Activated CD8-positive, alpha-beta memory T cell treated with anti-CD3 and anti-CD28 coated beads, Interleukin-2, amount 50 U/mL, for 4 hours (primary cell): Measurements from ENCODE around the gene INF2.
A peak's percentile ranks its signal among the peaks of the same experiment; 100 is the strongest.

ENCODE experiments used
- DNase-seq: peaks from one replicate; pipeline ENCODE4 v3.0.0-alpha.2; 2020

The INF2 gene

DNA sequence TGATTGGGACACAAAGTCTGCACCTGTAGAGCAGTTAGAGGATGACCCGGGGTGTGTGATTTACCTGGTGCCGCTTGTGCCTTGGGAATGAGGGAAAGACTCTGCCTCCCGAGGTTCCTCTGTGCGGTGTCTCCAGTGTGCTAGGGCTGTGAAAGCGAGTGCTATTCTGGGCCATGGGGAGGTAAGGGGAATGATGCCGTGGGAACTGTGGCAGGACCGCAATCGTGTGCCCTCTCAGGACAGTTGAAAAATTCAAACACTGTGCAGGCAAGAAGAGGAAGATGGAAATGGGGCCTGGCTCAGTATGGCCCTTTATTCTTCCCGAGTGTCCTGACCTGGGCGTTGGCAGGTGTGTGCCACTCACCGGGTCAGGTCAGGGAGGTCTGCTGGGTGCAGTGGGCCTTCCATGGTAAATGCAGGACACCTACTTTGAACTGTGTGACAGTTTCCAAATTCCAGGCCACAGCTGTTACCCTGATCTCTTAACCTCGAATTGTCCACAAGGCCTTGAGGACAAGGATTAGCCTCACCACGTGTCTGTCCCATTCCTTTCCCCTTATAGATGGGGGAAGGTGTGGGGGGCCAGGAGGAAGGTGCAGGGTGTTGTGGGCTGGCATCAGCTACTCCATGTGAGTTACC is 64.9 kb downstream of the INF2 start:
- DNase-seq: no peak

DNA sequence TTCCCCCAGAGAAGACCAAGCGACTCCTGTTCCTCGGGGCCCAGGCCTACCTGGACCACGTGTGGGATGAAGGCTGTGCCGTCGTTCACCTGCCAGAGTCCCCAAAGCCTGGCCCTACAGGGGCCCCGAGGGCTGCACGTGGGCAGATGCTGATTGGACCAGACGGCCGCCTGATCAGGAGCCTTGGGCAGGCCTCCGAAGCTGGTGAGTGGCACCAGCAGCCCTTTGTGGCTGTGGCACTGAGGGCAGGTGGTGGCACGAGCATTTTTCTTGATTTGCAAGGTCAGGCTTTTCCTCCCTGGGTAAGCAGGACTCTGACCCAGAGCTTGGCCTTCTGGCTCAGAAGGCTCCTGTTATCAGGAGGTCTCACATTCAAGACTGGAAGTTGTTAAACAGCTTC is 66.2 kb downstream of the INF2 start:
- no peak for DNase-seq

DNA sequence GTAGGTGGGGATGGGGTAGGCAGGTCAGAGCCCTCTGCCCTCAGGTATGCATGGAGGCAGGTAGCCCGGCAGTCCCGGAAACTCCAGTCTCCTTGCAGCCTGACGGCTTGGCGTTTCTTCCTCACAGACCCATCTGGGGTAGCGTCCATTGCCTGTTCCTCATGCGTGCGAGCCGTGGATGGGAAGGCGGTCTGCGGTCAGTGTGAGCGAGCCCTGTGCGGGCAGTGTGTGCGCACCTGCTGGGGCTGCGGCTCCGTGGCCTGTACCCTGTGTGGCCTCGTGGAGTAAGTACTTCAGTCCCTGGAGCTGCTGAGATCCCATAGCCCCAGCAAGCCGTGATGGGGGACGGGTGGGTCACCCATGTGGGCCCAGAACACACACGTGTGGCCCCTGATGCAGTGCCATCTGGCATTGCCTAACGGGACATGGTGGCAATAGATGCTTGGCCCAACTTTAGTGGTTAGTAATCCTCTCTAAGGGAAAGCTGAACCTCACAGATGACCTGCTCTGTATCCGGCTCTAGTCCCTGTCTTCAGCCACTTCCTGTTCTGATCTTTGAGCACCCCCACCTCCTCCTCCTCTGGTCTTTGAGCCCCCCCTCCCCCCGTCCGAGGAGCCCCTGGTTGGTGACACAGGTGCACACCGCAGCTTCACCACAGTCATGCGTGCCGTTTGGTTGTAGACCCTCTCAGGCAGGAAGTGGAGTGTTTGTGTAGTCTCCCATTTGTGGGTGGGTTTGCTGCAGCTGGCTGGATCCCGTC is 67.2 kb downstream of the INF2 start:
- no peak for DNase-seq

DNA sequence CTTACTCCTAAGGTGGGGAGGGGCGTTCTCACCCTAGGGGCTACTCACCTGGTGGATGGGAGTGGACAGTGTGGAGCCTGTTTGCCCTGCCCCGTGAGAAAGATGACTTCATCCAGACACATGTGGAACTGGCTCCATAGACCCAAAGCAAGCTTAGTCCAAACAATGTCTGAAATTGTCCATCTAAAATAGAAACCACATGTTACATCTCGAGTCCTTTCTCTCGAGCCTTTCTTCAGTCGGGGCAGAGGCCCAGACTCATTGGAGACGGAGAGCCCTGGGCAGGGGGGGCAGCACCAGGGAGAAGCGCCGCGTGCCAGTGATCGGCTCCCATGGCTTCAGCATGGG is 67.8 kb downstream of the INF2 start:
- no peak for DNase-seq

DNA sequence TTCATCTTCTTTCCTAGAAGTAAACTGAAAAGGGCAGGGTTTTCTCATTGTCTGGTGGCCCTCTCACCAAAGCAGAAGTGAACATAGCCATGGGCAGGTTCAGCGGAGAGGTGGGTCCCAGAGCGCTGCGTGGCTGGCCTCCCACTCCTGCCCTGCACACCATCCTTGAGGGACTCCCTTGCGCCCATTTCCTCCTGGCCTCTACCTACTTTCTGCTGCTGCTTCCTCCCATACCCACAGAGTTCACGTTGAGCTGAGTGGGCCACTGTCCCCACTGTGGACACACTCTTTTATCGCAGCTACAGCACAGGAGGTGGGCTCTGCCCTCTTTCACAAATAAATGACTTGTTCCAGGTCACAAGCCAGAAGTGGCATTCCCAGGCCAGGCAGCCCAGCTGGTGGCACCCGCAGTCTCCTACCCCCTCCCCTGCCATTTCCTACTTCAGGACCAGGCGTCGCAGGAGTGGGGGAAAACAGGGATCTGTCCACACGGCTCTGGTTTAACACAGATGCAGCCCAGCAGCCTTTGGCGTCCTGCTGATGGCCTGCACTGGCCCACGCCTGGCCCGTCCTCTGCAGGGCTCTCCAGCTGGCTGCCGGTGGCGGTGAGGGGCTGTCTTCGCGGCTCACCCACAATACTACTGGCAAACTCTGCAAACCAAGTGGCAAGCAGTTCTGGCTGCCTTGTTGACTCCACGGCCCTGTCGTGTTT is 68.4 kb downstream of the INF2 start:
- DNase-seq: no peak

DNA sequence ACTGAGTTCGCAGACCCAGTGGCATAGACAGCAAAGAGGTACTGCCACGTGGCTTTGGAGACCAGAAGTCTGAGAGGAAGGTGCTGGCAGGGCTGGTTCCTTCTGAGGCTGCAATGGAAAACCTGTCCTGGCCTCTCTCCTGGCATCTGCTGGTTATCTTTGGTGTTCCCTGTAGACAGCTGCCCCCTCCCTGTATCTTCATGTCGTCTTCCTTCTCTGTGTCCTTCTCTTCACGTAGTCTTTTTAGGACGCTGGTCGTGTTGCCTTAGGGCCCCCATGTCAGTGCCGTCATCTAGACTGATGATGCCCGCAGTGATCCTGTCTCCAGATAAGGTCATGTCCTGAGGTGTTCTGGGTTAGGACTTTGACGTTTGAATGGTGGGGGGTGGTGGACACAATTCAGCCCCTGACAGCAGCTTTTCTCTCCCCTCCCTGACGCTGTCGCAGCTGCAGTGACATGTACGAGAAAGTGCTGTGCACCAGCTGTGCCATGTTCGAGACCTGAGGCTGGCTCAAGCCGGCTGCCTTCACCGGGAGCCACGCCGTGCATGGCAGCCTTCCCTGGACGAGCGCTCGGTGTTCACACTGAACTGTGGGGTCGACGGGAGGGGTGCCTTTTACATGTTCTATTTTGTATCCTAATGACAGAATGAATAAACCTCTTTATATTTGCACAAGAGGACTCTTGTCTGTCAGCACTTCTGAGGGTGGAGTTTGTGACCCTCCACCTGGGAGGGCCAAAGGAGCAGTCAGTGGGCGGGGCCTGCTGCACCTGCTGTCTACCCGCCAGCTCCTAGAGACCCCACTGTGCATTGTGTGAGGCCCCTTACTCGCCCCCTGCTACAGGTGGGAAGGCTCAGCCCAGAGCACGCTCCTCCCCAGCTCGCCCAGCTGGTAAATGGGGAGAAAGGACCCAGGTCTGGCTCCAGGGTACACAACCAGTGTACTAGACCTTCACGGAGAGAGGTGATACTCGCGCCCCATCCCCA is 69.9 kb downstream of the INF2 start:
- no peak for DNase-seq

DNA sequence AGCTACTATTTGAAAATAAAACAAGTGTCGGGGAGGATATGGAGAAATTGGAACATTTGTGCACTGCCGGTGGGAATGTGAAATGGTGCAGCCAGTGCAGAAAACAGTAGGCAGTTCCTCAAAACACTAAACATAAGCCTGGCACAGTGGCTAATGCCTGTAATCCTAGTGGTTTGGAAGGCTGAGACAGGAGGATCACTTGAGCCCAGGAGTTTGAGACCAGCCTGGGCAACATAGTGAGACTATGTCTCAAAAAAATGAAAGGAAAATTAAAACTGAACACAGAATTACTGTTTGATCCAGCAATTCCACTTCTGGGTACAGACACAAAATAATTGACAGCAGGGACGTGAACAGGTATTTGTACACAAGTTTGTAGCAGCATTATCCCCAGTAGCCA is 76.1 kb downstream of the INF2 start:
- DNase-seq: no peak

DNA sequence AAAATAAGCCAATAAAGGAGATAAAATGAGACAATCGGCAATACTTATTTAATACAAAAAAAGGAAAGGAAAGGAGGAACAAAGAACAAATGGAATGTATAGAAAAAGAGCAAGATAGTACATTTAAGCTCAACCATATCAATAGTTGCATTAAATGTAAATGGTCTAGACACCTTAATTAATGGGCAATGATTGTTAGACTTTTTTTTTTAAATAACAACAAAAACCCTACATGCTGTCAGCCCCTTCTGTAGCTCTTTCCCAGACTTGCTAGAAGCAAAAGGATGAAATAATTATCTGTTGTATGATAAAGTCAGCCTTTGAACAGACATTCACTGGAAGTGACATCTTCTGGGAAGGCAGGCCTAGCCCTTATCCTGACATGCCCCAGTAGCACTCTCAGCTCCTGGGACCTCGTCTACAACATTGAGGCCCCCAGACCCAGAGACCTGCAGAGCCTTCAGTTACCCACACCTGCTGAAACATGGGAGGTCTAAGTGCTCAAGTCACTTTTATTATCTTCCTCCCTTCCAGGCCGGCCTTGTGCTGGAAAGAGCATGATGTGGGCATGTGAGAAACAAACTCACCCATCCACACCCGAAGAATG is 76.9 kb downstream of the INF2 start:
- DNase-seq: no peak

DNA sequence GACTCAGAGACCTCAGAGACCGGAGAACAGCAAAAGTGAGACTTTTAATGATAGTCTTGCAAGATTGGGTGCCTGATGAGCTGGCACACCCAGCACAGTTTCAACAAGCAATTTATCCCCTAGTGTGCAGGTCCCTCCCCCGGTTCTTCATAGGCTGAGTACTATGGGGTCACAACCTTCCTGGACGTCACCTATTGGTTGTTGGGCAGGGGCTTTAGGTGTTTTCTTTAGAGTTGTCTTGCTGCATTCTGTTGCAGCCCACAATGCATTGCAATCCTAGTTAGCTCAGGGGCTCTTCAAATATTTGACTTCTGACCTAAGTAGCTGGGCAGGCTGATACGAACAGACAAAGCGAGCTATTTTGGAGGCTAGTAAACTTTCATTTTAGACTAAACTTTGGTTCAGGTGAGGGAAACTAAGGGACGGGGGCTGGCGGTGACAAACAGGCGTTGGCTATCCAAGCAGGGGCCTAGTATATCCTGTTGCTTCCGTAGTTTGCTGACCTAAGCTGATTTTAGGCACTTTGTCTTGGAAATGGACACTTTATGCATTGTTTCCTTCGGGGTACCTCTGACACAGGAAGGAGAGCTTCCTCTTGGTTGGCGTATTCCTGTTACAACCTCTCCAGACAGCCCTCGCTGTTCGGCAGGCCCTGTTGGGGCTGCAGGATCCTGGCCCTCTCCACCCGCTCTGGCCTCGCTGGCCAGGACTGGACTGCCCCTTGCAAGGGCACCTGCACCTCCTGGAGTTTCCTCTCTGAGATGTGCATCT is 77.6 kb downstream of the INF2 start:
- DNase-seq: no peak

DNA sequence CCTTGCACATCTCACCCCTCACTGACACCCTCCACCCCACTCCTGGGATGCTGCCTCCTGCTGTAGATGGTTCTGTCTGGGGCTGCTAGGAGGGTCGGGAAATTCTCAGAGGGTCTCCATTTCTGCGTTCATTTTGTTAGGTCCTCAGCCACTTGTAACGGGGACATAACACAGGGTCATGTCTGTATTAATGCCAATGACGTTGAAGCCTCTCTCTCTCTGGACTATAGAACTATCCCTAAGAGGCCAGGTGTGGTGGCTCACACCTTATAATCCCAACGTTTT is 78.2 kb downstream of the INF2 start:
- DNase-seq: no peak

DNA sequence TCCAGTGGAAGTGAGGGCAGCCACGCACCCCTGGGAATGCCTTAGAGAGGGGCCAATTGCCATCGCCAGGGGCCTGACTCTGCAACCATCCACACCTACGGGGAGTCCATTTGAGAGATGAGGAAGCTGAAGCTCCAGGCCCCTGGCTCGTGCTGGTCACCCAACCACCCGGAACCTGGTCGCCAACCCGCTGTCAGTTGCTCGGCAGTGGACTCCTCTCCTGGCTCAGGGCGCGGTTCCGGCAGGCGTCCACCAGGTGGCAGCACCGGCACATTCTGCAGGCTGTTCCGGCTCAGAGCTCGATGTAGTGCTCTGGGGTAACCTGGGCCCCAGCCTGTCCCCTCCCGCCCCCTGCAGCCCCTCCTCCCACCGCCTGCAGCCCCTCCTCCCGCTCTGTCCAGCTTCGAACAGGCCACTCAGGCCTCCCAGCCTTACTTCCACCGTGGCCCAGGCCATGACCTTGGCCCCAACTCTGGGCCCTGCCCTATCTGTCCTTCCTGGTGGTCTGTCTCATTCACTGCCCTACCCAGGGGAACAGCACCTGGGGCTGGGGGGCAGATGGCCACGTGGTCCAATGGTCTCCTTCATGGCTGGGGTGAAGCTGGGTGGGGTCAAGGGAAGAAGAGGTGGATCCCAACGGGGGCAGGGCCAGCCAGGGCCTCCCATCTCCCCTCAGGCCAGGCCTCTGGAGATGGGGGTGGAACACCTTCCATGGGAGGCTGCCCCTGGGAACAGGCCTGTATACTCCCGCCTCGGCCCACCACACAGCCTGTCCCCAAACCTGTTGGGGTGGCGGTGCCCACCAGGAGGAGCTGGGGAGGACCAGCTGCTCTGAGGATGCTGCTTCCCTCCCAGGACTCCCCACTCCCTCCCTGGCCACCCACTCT is 79.3 kb downstream of the INF2 start:
- DNase-seq: peak; percentile 94

DNA sequence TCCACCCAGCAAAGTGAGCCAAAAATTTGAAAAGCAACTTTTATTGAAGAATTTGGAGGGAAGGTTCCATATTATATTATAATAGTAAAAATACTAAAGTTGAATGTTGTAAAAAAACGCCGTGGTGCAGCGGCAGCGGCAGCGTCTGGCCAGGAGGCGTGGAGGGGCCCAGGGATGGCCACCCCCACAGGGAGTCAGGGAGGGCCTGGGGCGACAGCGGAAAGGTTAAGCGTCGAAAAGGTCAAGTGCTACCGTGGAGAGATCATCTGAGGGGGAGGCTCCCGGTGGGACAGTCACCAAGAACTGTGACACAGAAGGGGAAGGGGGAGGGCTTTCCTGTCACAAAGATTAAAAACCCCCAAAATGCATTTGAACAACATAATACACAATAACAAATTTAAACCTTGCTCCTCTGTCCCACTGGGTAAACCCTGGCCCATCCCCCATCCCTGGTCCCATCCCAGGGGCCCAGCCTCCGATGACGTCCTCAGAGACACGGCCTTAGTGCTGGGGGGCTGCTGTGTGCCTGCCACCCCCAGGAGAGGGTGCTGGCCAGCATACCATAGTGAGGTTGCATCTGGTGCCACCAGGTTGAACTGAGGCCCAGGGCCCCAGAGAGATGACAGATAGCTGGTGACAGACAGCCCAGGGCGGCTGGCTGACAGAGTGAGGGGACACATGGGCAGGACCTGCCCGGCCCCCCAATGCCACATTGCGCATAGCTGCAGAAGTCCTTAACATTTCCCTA is 80.1 kb downstream of the INF2 start:
- no peak for DNase-seq

DNA sequence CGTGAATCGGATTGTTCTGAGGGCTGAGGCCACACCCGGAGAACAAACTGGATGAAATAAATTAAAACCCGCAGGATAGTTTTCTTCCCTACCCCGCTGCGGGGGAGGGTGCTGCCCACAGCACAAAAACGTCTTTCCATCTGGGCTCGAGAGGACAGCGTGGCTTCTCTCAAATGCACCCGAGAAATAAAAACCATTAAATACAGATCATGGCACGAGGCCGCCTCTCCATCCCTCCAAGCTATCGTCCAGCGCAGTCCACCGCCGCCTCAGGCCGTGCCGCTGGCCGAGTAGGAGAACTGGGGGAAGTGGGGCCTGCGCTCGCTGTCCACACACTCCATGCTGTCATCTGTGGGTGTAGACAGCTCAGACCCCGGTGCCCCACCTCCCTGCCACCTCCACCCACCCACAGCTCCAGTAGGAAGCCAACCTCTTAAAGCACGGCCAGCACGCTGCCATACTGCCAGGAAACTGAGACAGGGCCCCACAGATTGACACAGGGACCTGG is 80.7 kb downstream of the INF2 start:
- no peak for DNase-seq

DNA sequence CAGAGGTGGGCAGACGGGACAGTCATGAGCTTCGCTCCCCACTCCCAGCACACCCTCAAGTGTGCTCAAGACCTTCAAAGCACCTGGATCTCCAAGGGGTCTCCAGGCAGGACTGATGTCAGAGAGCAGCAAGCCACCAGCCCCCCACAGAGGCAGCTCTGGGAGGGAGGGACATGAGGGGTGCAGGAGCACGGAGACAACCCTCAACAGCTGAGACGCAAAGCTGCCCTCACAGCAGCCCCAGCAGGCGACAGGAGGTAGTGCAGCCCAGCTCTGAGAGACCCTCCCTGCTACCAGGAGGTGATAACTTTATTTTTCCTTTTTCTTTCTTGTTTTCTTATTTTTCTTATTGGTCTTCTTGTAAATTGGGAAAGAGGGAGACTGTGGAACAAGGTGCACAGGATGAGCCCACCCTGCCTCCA is 81.4 kb downstream of the INF2 start:
- DNase-seq: no peak

DNA sequence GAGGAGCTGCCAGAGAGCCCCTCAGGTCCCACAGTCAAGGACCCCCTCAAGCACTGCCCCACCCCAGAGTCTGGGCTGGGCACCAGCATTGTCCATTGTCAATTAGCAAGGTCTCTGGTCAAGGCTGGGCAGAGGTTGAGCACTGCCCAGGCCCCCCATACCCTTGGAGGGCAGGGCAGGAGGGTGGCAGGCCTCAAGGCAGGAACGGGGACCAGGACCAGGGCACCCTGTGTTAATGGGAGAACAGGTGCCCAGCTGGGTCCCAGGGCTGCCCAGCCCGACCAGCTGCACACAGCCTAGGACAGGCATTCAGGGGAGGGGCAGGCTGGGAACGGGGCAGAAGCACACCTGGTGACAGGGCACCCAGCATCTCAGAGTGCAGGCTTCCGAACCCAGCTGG is 82.0 kb downstream of the INF2 start:
- DNase-seq: no peak
